Measurements from ENCODE around the gene MVP. TPM values are rescaled to one million over a fixed set of nuclear protein-coding genes. Genes with fewer than 3 reads are reported as not detected.

The MVP gene
- total and polyA plus RNA-seq, 8 donors, result 12.5 to 280 (median 19.7) TPM

DNA sequence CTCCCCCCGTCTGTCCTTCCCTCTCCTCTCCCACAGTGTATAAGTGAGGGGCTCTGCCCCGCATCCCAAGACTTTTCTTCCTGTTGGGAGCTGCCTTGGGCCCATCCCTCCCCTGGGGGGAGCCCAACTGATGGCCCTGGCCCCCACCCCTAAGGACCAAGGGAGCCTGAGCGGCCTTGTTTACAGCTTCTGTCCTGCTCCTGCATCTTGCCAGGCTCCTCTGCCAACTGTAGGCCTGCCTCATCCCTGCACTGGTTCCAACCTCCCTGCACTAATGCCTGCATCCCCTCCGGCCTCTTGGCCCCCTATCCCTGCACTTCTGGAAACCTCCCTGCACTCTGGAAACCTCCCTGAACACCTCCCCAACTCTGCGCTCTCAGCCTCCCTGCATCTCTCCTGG lies 5.7 kb upstream of the MVP start:
- no peak for ATAC-seq
- Histone ChIP-seq H3K27ac (peak overlapping the region in 1 of 2 donors; percentile 3), H3K4me1 (peaks cover 33 to 80% of the 10 kb centered on the region in 2 donors), H3K27me3 (peaks cover 0 to 20% of the 10 kb centered on the region in 2 donors), H3K9me3 (no peaks in the 10 kb centered on the region), H3K4me3 (no peak overlapping the region), H3K36me3 (peaks cover 0 to 19% of the 10 kb centered on the region in 2 donors)
- no peak for DNase-seq
- TF ChIP-seq, protein P1, sequence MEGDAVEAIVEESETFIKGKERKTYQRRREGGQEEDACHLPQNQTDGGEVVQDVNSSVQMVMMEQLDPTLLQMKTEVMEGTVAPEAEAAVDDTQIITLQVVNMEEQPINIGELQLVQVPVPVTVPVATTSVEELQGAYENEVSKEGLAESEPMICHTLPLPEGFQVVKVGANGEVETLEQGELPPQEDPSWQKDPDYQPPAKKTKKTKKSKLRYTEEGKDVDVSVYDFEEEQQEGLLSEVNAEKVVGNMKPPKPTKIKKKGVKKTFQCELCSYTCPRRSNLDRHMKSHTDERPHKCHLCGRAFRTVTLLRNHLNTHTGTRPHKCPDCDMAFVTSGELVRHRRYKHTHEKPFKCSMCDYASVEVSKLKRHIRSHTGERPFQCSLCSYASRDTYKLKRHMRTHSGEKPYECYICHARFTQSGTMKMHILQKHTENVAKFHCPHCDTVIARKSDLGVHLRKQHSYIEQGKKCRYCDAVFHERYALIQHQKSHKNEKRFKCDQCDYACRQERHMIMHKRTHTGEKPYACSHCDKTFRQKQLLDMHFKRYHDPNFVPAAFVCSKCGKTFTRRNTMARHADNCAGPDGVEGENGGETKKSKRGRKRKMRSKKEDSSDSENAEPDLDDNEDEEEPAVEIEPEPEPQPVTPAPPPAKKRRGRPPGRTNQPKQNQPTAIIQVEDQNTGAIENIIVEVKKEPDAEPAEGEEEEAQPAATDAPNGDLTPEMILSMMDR (IDR thresholded peaks at IDR 0.05), result no peak
- intact Hi-C loops (cut with DNase I), result no loop called here

DNA sequence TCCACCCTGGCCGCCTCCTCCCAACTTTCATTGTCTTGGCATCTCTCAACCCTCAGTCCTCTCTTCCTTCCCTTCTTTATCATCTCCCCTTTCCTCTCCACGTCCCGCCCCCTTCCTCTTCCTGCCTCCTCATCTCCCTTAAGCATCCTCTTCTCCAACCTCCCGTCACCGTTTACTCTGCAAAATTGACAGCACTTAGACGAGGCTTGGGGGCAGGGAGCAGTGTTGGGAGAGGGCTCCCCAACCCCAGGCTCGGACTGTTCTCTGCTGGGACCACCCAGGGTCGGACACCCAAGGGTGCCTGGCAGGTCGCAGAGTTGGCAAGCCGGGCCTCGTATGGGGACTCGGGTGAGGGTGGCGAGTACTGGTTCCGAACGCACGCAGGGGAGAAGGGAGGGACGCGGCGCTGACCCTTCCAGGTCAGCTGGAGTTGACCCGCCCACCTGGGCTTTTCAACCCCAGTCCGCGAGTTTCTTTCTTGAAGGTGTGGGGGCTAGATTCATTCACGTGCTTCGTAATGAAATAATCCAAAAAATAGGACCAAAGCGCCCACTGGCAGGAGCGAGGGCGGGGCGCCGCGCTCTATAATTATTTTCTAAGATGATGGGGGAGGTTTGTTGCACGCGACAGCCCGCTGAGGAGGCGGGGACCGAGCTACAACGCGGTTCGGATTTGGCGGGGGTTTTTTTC lies 5.1 kb upstream of the MVP start:
- Histone ChIP-seq H3K27me3 (peaks cover 0 to 20% of the 10 kb centered on the region in 2 donors), H3K4me3 (peak overlapping the region; percentile 75 to 84), H3K9me3 (no peaks in the 10 kb centered on the region), H3K4me1 (peaks cover 34 to 80% of the 10 kb centered on the region in 2 donors), H3K27ac (peak overlapping the region; percentile 97), H3K36me3 (peaks cover 0 to 13% of the 10 kb centered on the region in 2 donors)
- ATAC-seq, result no peak
- intact Hi-C loops (cut with DNase I), result no loop called here
- DNase-seq, result no peak
- TF ChIP-seq, protein P1 (IDR thresholded peaks at IDR 0.05), result no peak

DNA sequence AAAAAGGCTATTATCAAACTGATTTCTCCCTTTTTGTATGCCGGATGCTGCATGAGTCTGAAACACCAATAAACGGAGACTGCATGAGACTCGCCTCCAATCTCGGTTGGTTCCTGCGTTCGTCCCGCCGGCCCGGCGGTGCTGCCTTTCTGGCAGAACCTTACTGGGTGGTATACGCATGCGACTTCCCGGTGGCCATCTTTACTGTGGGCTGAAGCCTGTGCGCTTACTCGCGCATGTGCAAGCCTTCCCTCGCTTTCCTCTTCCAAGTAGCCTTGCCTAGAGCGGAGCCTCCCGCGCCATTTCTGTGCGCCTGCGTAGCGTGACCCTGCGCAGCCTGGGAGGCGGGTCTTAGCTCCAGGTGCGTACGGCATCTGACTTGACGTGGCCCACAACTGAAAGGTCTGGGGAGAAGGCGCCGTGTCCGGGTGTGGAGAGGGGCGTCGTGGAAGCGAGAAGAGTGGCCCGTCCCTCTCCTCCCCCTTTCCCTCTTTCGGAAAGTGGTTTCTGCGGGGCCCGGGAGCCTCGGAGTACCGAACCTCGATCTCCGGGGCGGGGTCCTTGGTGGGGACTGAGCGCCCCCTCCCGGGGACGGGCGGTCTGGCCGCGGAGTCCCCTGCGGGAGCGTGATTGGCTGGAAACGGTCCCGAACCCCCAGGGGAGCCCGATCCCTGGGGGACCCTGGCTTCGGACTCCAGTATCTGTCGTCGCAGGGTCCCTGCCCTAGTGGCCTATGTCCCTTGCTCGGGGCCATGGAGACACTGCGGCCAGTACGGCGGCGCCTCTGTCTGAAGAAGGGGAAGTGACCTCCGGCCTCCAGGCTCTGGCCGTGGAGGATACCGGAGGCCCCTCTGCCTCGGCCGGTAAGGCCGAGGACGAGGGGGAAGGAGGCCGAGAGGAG lies 4.2 kb upstream of the MVP start, which contains the start of gene PAGR1:
Gene PAGR1 (plus strand): TSS at position 360 of the 901 bp plus-strand sequence. CDS start 374 bp downstream, at position 734.
- peak within 1 kb of the TSS; percentile 75 to 84 for H3K4me3 ChIP-seq
- intact Hi-C loops (cut with DNase I), result no loop called here
- peaks cover 0 to 9% of the 10 kb centered on the region in 2 donors for H3K36me3 ChIP-seq
- DNase-seq (peak; percentile 99 to 100 (median 100)), ATAC-seq (peak; percentile 75)
- peaks cover 0 to 20% of the 10 kb centered on the region in 2 donors for H3K27me3 ChIP-seq
- TF ChIP-seq, protein P1 (IDR thresholded peaks at IDR 0.05), result peak; percentile 71 to 88
- H3K9me3 ChIP-seq, result no peaks in the 10 kb centered on the region
- H3K4me1 ChIP-seq, result peaks cover 26 to 74% of the 10 kb centered on the region in 2 donors
- peak within 1 kb of the TSS; percentile 97 for H3K27ac ChIP-seq

GRCh38 chr16:29816694-29817441 lies 3.4 kb upstream of the MVP start:
- Histone ChIP-seq H3K4me3 (peak overlapping the region; percentile 75 to 84), H3K36me3 (peaks cover 0 to 9% of the 10 kb centered on the region in 2 donors), H3K27me3 (peaks cover 0 to 13% of the 10 kb centered on the region in 2 donors), H3K27ac (peak overlapping the region; percentile 97), H3K4me1 (peaks cover 31 to 74% of the 10 kb centered on the region in 2 donors), H3K9me3 (no peaks in the 10 kb centered on the region)
- TF ChIP-seq, protein P1 (IDR thresholded peaks at IDR 0.05), result no peak
- ATAC-seq, result peak; percentile 38
- DNase-seq, result peak in 3 of 4 donors; percentile 45 to 91 (median 75)
- intact Hi-C loops (cut with DNase I), result no loop called here
